SK-N-SH (cell line): ENCODE measurements around the gene WDR74. TPM values are rescaled to one million over a fixed set of nuclear protein-coding genes. Genes with fewer than 3 reads are reported as not detected.

Source experiments
- CTCF ChIA-PET: fragments of 300-600, 350-600 bp; formaldehyde crosslinking; extraction: SDS; loops from one replicate; lab custom pipeline; 2021; lab: Yijun Ruan, JAX
- POLR2A ChIA-PET: fragments of 350-600 bp; sonication (Branson Sonifier 250); formaldehyde crosslinking; extraction: SDS; loops from one replicate; lab custom pipeline; 2020; ENCODE audit warnings: antibody characterized with exemption, inconsistent platforms; lab: Yijun Ruan, JAX
- DNase-seq: peaks from one replicate; pipeline ENCODE4 v3.0.0; 2012
- H2AFZ ChIP-seq: fragments of 200-600 bp; sonication (generic); 2 replicates; pipeline ENCODE4 v1.8.1; 2016; ENCODE audit warnings: antibody characterized with exemption, mild to moderate bottlenecking, low read depth
- H3F3A ChIP-seq: fragments of 200-600 bp; sonication (generic); replicated peaks from 2 replicates; pipeline ENCODE3; 2016; ENCODE audit warnings: antibody characterized with exemption, mild to moderate bottlenecking; ENCODE audit not compliant: insufficient read depth
- H3K27ac ChIP-seq, 2 experiments: fragments of 200-500 bp in 1 of 2; fragments of 200-600 bp in 1 of 2; sonication (Bioruptor generic) in 1 of 2; sonication (generic), shearing (Covaris generic) in 1 of 2; 2 replicates each; pipeline versions ENCODE4 v1.5.1 to v1.6.1; 2014 to 2016; ENCODE audit warnings: low read depth in 2 of 2, inconsistent platforms in 1 of 2, low read length in 1 of 2, mild to moderate bottlenecking in 1 of 2, mixed read lengths in 1 of 2
- H3K27me3 ChIP-seq: fragments of 200-600 bp; sonication (generic), shearing (Covaris generic); 2 replicates; pipeline ENCODE4 v1.6.1; 2016; ENCODE audit warnings: mixed run types; ENCODE audit not compliant: insufficient read depth
- H3K36me3 ChIP-seq, 2 experiments: fragments of 200-500 bp in 1 of 2; fragments of 200-600 bp in 1 of 2; sonication (Bioruptor generic) in 1 of 2; sonication (generic) in 1 of 2; replicated peaks in 1 of 2; 2 replicates each; pipeline versions ENCODE3 to v1.5.1; 2014 to 2016; ENCODE audit warnings: low read length in 1 of 2, mild to moderate bottlenecking in 1 of 2; ENCODE audit not compliant: insufficient read depth in 2 of 2, control insufficient read depth in 1 of 2
- H3K4me1 ChIP-seq, 2 experiments: fragments of 200-500 bp in 1 of 2; fragments of 200-600 bp in 1 of 2; sonication (Bioruptor generic) in 1 of 2; sonication (generic), shearing (Covaris generic) in 1 of 2; 2 replicates each; pipeline versions ENCODE4 v1.5.1 to v1.6.1; 2014 to 2016; ENCODE audit warnings: low read depth in 1 of 2, low read length in 1 of 2, mixed run types in 1 of 2; ENCODE audit not compliant: insufficient read depth in 2 of 2, control insufficient read depth in 1 of 2
- H3K4me2 ChIP-seq: fragments of 200-600 bp; sonication (generic), shearing (Covaris generic); 2 replicates; pipeline ENCODE4 v1.6.1; 2017; ENCODE audit warnings: mixed run types
- H3K4me3 ChIP-seq, 2 experiments: fragments of 200-500 bp in 1 of 2; fragments of 200-600 bp in 1 of 2; sonication (Bioruptor generic) in 1 of 2; sonication (generic), shearing (Covaris generic) in 1 of 2; 2 replicates each; pipeline versions ENCODE4 v1.5.1 to v1.8.1; 2014 to 2016; ENCODE audit warnings: low read depth in 2 of 2, inconsistent platforms in 1 of 2, low read length in 1 of 2, mild to moderate bottlenecking in 1 of 2, mixed read lengths in 1 of 2, moderate library complexity in 1 of 2
- H3K79me2 ChIP-seq: fragments of 200-600 bp; sonication (generic); 2 replicates; pipeline ENCODE4 v1.8.1; 2017; ENCODE audit warnings: mild to moderate bottlenecking; ENCODE audit not compliant: insufficient read depth
- H3K9ac ChIP-seq: fragments of 200-600 bp; sonication (generic); 2 replicates; pipeline ENCODE4 v1.6.1; 2017; ENCODE audit warnings: mixed run types
- H3K9me2 ChIP-seq: fragments of 200-600 bp; sonication (generic); 2 replicates; pipeline ENCODE4 v1.6.1; 2017; ENCODE audit warnings: mixed run types
- H3K9me3 ChIP-seq: fragments of 200-600 bp; sonication (generic); 2 replicates; pipeline ENCODE4 v1.6.1; 2017; ENCODE audit warnings: mixed run types, mild to moderate bottlenecking, moderate library complexity
- H4K20me1 ChIP-seq: fragments of 200-600 bp; sonication (generic); 2 replicates; pipeline ENCODE4 v1.6.1; 2017; ENCODE audit warnings: mild to moderate bottlenecking, mixed run types; ENCODE audit not compliant: insufficient read depth
- CHD2 ChIP-seq: fragments of 150-350 bp; IDR thresholded peaks from 2 replicates; pipeline ENCODE4 v1.6.1; 2018; ENCODE audit warnings: low read length; ENCODE audit not compliant: partially characterized antibody
- CTCF ChIP-seq: fragments of 200-600 bp; sonication (generic); IDR thresholded peaks from 2 replicates; pipeline ENCODE4 v1.6.1; 2017; ENCODE audit warnings: antibody characterized with exemption, mild to moderate bottlenecking, moderate library complexity
- EP300 ChIP-seq, 2 experiments: IDR thresholded peaks; 2 replicates each; pipeline versions ENCODE4 v1.4.0 to v1.6.1; 2012; ENCODE audit warnings: borderline replicate concordance in 1 of 2, low read depth in 1 of 2, low read length in 1 of 2
- FOSL2 ChIP-seq: IDR thresholded peaks from 2 replicates; pipeline ENCODE4 v1.4.0; 2012; ENCODE audit warnings: low read depth, mild to moderate bottlenecking, moderate library complexity, borderline replicate concordance
- FOXJ3 ChIP-seq: sonication (generic); formaldehyde crosslinking; IDR thresholded peaks from 2 replicates; pipeline ENCODE4 v1.5.1; 2020; ENCODE audit warnings: mild to moderate bottlenecking, missing genetic modification reagents
- FOXM1 ChIP-seq: IDR thresholded peaks from 2 replicates; pipeline ENCODE4 v1.4.0; 2012; ENCODE audit warnings: low read depth, mild to moderate bottlenecking
- GATA2 ChIP-seq: sonication (generic); formaldehyde crosslinking; IDR thresholded peaks from 2 replicates; pipeline ENCODE4 v1.5.0; 2020; ENCODE audit warnings: mild to moderate bottlenecking, missing genetic modification reagents
- IRF3 ChIP-seq: fragments of 150-350 bp; IDR thresholded peaks from 2 replicates; pipeline ENCODE4 v1.6.1; 2016; ENCODE audit warnings: mild to moderate bottlenecking, low read depth, low read length
- MAX ChIP-seq: IDR thresholded peaks from 2 replicates; pipeline ENCODE4 v1.4.0; 2012; ENCODE audit warnings: low read depth
- MXI1 ChIP-seq: IDR thresholded peaks from 2 replicates; pipeline ENCODE4 v1.6.1; 2012; ENCODE audit warnings: mild to moderate bottlenecking, low read depth, low read length, improper control_type of control experiment
- NFIC ChIP-seq: IDR thresholded peaks from 2 replicates; pipeline ENCODE4 v1.4.0; 2012; ENCODE audit warnings: borderline replicate concordance
- PBX3 ChIP-seq: IDR thresholded peaks from 2 replicates; pipeline ENCODE4; 2012
- POLR2AphosphoS5 ChIP-seq: IDR thresholded peaks from 2 replicates; pipeline ENCODE4 v1.6.1; 2012; ENCODE audit warnings: low read depth, low read length
- RAD21 ChIP-seq: IDR thresholded peaks from 2 replicates; pipeline ENCODE4 v1.6.1; 2012; ENCODE audit warnings: mild to moderate bottlenecking, low read length
- RCOR1 ChIP-seq: fragments of 150-350 bp; IDR thresholded peaks from 2 replicates; pipeline ENCODE4 v1.6.1; 2017; ENCODE audit warnings: antibody characterized with exemption, low read length
- REST ChIP-seq: IDR thresholded peaks from 2 replicates; pipeline ENCODE4 v1.6.1; 2012; ENCODE audit warnings: mild to moderate bottlenecking, low read depth, low read length, moderate library complexity
- RXRA ChIP-seq: IDR thresholded peaks from 2 replicates; pipeline ENCODE4 v1.4.0; 2012; ENCODE audit warnings: low read depth, mild to moderate bottlenecking, borderline replicate concordance
- SIN3A ChIP-seq: IDR thresholded peaks from 2 replicates; pipeline ENCODE4 v1.6.1; 2012; ENCODE audit warnings: low read depth, mild to moderate bottlenecking, low read length, moderate library complexity, borderline replicate concordance
- SMC3 ChIP-seq: IDR thresholded peaks from 2 replicates; pipeline ENCODE4 v1.6.1; 2012; ENCODE audit warnings: low read depth, low read length, improper control_type of control experiment
- TAF1 ChIP-seq: IDR thresholded peaks from 2 replicates; pipeline ENCODE4 v1.6.1; 2012; ENCODE audit warnings: low read depth, mild to moderate bottlenecking, low read length, moderate library complexity, borderline replicate concordance
- TCF12 ChIP-seq: IDR thresholded peaks from 2 replicates; pipeline ENCODE4 v1.4.0; 2012
- TEAD4 ChIP-seq: IDR thresholded peaks from 2 replicates; pipeline ENCODE4 v1.4.0; 2012; ENCODE audit warnings: mild to moderate bottlenecking, borderline replicate concordance; ENCODE audit not compliant: insufficient read depth
- YY1 ChIP-seq: IDR thresholded peaks from 2 replicates; pipeline ENCODE4 v1.4.0; 2012; ENCODE audit warnings: low read depth, mild to moderate bottlenecking
- WGBS: methylation state at CpG from one replicate; pipeline ENCODE4 v1.1.6; 2017; ENCODE audit warnings: low lambda C conversion rate; 5-methylcytosine and 5-hydroxymethylcytosine counted together
- polyA plus RNA-seq, 3 experiments: library from polyadenylated mRNA; depleted of rRNA; stranded (reverse); fragments of >200 nt; gene quantifications; 2 replicates each; pipeline ENCODE4 v1.2.3, GENCODE V29; 2012

Gene WDR74
- polyA plus RNA-seq (2012; rRNA removed): 132 TPM in 2 replicates
- polyA plus RNA-seq (2012; cell fraction: cytosol; rRNA removed): 57.7 and 95.4 TPM in 2 replicates
- polyA plus RNA-seq (2012; cell fraction: nucleus; rRNA removed): 195 and 221 TPM in 2 replicates

GRCh38 chr11:62839050-62839945, at the start of gene WDR74:
Gene WDR74, minus strand, starts transcription at chr11:62839590. Its CDS starts 20 bp downstream, at chr11:62839570.
- peak; percentile 86 for DNase-seq
- Histone ChIP-seq H3K4me1 (peaks cover 13 to 15% of the 10 kb centered on the region in 2 experiments; a peak in 2 of 4 replicates), H3K9ac (peak within 1 kb of the TSS; percentile 82), H3K36me3 (peaks cover 22 to 23% of the 10 kb centered on the region in 2 experiments), H3K4me3 (peak within 1 kb of the TSS; percentile 81 to 97), H4K20me1 (no peaks in the 10 kb centered on the region), H3K27ac (peak within 1 kb of the TSS; percentile 93 to 94), H3K27me3 (no peaks in the 10 kb centered on the region), H3K4me2 (peak within 1 kb of the TSS; percentile 84), H3K9me2 (no peaks in the 10 kb centered on the region), H3F3A (peaks cover 24% of the 10 kb centered on the region), H3K9me3 (no peaks in the 10 kb centered on the region), H2AFZ (peak within 1 kb of the TSS; percentile 65), H3K79me2 (peaks cover 44% of the 10 kb centered on the region)
- POLR2A ChIA-PET: interaction anchor here (0.6 to 3.3 kb wide), 9 partner anchors 12 to 248 kb away, joined by 3 to 146 read pairs (median 13); partner anchors contain the start of genes C11orf98, CSKMT, SLC3A2 and TAF6L
- CTCF ChIA-PET: interaction anchor here (0.6 to 3.0 kb wide), 5 partner anchors 14 to 71 kb away, joined by 3 to 18 read pairs (median 3); partner anchors contain the start of gene TMEM179B
- WGBS: under 1% methylated on average over 40 of the region's 62 CpGs
- TF ChIP-seq MAX (peak; percentile 100), FOXM1 (no peak), FOSL2 (no peak), RAD21 (no peak), PBX3 (no peak), CHD2 (peak; percentile 69), IRF3 (no peak), NFIC (no peak), TEAD4 (no peak), MXI1 (peak; percentile 100), REST (peak; percentile 71), FOXJ3 (CRISPR knock-in tag) (no peak), TAF1 (peak; percentile 97), EP300 (IDR thresholded peaks at IDR 0.05; ENCODE audit: borderline replicate concordance in 1 of 2, low read depth in 1 of 2, low read length in 1 of 2) (peak in 1 of 2 experiments; percentile 33; a peak in 1 of 4 replicates), SMC3 (no peak), TCF12 (peak; percentile 84), RCOR1 (peak; percentile 55), POLR2AphosphoS5 (peak; percentile 90), YY1 (peak; percentile 96), RXRA (no peak), CTCF (no peak), SIN3A (peak; percentile 99), GATA2 (CRISPR knock-in tag) (no peak)
